GM10266 (cell line): ENCODE measurements around the gene NMB.

Experiments
- DNase-seq: peaks from one replicate; pipeline ENCODE4 v3.0.0; 2012; ENCODE audit errors: extremely low spot score
- CTCF ChIP-seq: IDR thresholded peaks from 2 replicates; pipeline ENCODE4 v1.5.1; 2012; ENCODE audit warnings: mild to moderate bottlenecking, low read depth; ENCODE audit not compliant: control insufficient read depth, insufficient read depth; ENCODE audit errors: missing control alignments

The NMB gene

GRCh38 chr15:84611631-84612030 lies 46.4 kb downstream of the NMB start:
- TF ChIP-seq CTCF, result no peak
- DNase-seq, result no peak

GRCh38 chr15:84609818-84610525 lies 48.0 kb downstream of the NMB start:
- no peak for TF ChIP-seq CTCF

GRCh38 chr15:84608707-84609284 lies 49.2 kb downstream of the NMB start:
- DNase-seq, result no peak

More at GRCh38 chr15:84609818-84610525, 48.0 kb downstream of the NMB start:
- DNase-seq, result no peak

GRCh38 chr15:84606653-84607120 lies 51.3 kb downstream of the NMB start:
- no peak for DNase-seq
- TF ChIP-seq CTCF, result no peak

More at GRCh38 chr15:84608707-84609284, 49.2 kb downstream of the NMB start:
- no peak for TF ChIP-seq CTCF

GRCh38 chr15:84605554-84605882 lies 52.5 kb downstream of the NMB start:
- DNase-seq, result no peak
- TF ChIP-seq CTCF, result no peak
